ENCODE measurements around the gene SUCLG2.

The SUCLG2 gene

GRCh38 chr3:67644827-67645226 is 9.6 kb downstream of the SUCLG2 start:
- no peak for ATAC-seq
- TF ChIP-seq ZC3H10 (CRISPR knock-in tag; IDR thresholded peaks at IDR 0.05): no peak

- ATAC-seq: no peak
- TF ChIP-seq BACH2 (CRISPR knock-in tag; IDR thresholded peaks at IDR 0.05; ENCODE audit: borderline replicate concordance): no peak
- no peak for TF ChIP-seq ZFP3 (CRISPR knock-in tag; IDR thresholded peaks at IDR 0.05)
- TF ChIP-seq TCF4 (CRISPR knock-in tag; IDR thresholded peaks at IDR 0.05; ENCODE audit: borderline replicate concordance): no peak
- no peak for TF ChIP-seq ESRRG (CRISPR knock-in tag; IDR thresholded peaks at IDR 0.05)
- TF ChIP-seq TOX (CRISPR knock-in tag; IDR thresholded peaks at IDR 0.05; ENCODE audit: borderline replicate concordance): no peak
- TF ChIP-seq ZNF565 (CRISPR knock-in tag; conservative IDR thresholded peaks at IDR 0.05; ENCODE audit: low read depth): no peak
- no peak for TF ChIP-seq TSHZ2 (CRISPR knock-in tag; IDR thresholded peaks at IDR 0.05)
- no peak for TF ChIP-seq CREB5 (CRISPR knock-in tag; IDR thresholded peaks at IDR 0.05; ENCODE audit: low read depth)
- TF ChIP-seq SNAI2 (CRISPR knock-in tag; IDR thresholded peaks at IDR 0.05): no peak
- TF ChIP-seq PPARA (CRISPR knock-in tag; IDR thresholded peaks at IDR 0.05; ENCODE audit: borderline replicate concordance): no peak
- TF ChIP-seq CSRNP3 (CRISPR knock-in tag; IDR thresholded peaks at IDR 0.05): no peak
- TF ChIP-seq ZNF8 (CRISPR knock-in tag; IDR thresholded peaks at IDR 0.05): no peak
- TF ChIP-seq PATZ1 (CRISPR knock-in tag; IDR thresholded peaks at IDR 0.05; ENCODE audit: borderline replicate concordance): no peak
- TF ChIP-seq POU6F1 (CRISPR knock-in tag; IDR thresholded peaks at IDR 0.05; ENCODE audit: borderline replicate concordance, low read depth): no peak
- TF ChIP-seq ARNTL (CRISPR knock-in tag; IDR thresholded peaks at IDR 0.05; ENCODE audit: borderline replicate concordance, low read depth): no peak
- TF ChIP-seq ZC3H10 (CRISPR knock-in tag; IDR thresholded peaks at IDR 0.05): no peak
- no peak for TF ChIP-seq ISL1 (CRISPR knock-in tag; IDR thresholded peaks at IDR 0.05)
- TF ChIP-seq OSR1 (CRISPR knock-in tag; IDR thresholded peaks at IDR 0.05): no peak
Observed at GRCh38 chr3:67642734-67643133, 11.7 kb downstream of the SUCLG2 start.

- TF ChIP-seq SNAI2 (CRISPR knock-in tag; IDR thresholded peaks at IDR 0.05) (no peak), CREB5 (CRISPR knock-in tag; IDR thresholded peaks at IDR 0.05; ENCODE audit: low read depth) (no peak), BACH2 (CRISPR knock-in tag; IDR thresholded peaks at IDR 0.05; ENCODE audit: borderline replicate concordance) (no peak), ZFP3 (CRISPR knock-in tag; IDR thresholded peaks at IDR 0.05) (no peak), TSHZ2 (CRISPR knock-in tag; IDR thresholded peaks at IDR 0.05) (no peak), ARNTL (CRISPR knock-in tag; IDR thresholded peaks at IDR 0.05; ENCODE audit: borderline replicate concordance, low read depth) (no peak), OSR1 (CRISPR knock-in tag; IDR thresholded peaks at IDR 0.05) (no peak), TCF4 (CRISPR knock-in tag; IDR thresholded peaks at IDR 0.05; ENCODE audit: borderline replicate concordance) (no peak), ZC3H10 (CRISPR knock-in tag; IDR thresholded peaks at IDR 0.05) (no peak), RARB (CRISPR knock-in tag; IDR thresholded peaks at IDR 0.05) (no peak)
- ATAC-seq: no peak
Observed at GRCh38 chr3:67642190-67642589, 12.2 kb downstream of the SUCLG2 start.

Measured in SK-N-SH treated with all-trans-retinoic acid at 6 μM for 48 hours (cell line).